B cell (primary cell): ENCODE results near the gene CCDC83. TPM values are rescaled to one million over a fixed set of nuclear protein-coding genes. Genes with fewer than 3 reads are reported as not detected.

Source experiments
- ATAC-seq: fragments of 200-7000 bp; cut with Tn5 transposase; one replicate; pipeline ENCODE4 v1.10.0; 2021; ENCODE audit warnings: low read depth, mild to moderate bottlenecking, moderate number of reproducible peaks, moderate library complexity
- CTCF ChIA-PET: fragments of 350-600 bp; sonication (Branson Sonifier 250); formaldehyde crosslinking; loops from one replicate; lab custom pipeline; 2021; ENCODE audit warnings: antibody characterized with exemption, inconsistent platforms; lab: Charles Lee
- POLR2A ChIA-PET: fragments of 350-600 bp; sonication (Branson Sonifier 250); formaldehyde crosslinking; loops from one replicate; lab custom pipeline; 2021; ENCODE audit warnings: antibody characterized with exemption; lab: Charles Lee
- DNase-seq: peaks from one replicate; pipeline ENCODE4 v3.0.0; 2013
- H2AFZ ChIP-seq: 2 replicates; pipeline ENCODE4 v1.6.1; 2012; ENCODE audit warnings: mild to moderate bottlenecking, low read depth, low read length; ENCODE audit not compliant: insufficient read depth, poor library complexity, severe bottlenecking
- H3K27ac ChIP-seq, 2 donors: 1 replicate in 1 of 2; 2 replicates in 1 of 2; pipeline ENCODE4 v1.5.1; 2012 to 2013; ENCODE audit warnings: low read length in 2 of 2, mild to moderate bottlenecking in 2 of 2, moderate library complexity in 1 of 2
- H3K27me3 ChIP-seq, 4 experiments: fragments of 200-600 bp in 1 of 4; sonication (generic) in 1 of 4; replicated peaks in 1 of 4; 1 replicate in 2 of 4; 2 replicates in 2 of 4; pipeline versions ENCODE4 v1.6.1 to v1.7.0; 2013 to 2016; ENCODE audit warnings: low read length in 3 of 4, mild to moderate bottlenecking in 2 of 4, mixed read lengths in 1 of 4, moderate library complexity in 1 of 4; ENCODE audit not compliant: insufficient read depth in 4 of 4, control insufficient read depth in 3 of 4; ENCODE audit errors: control extremely low read depth in 1 of 4
- H3K36me3 ChIP-seq, 2 experiments: replicated peaks in 1 of 2; 1 replicate in 1 of 2; 2 replicates in 1 of 2; pipeline versions ENCODE4 v1.6.1 to v1.7.1; 2013; ENCODE audit warnings: low read length in 1 of 2; ENCODE audit not compliant: insufficient read depth in 2 of 2, control insufficient read depth in 1 of 2; ENCODE audit errors: control extremely low read depth in 1 of 2, extremely low read depth in 1 of 2
- H3K4me1 ChIP-seq, 2 donors: fragments of 200-600 bp in 1 of 2; sonication (generic) in 1 of 2; 1 replicate in 1 of 2; 2 replicates in 1 of 2; pipeline versions ENCODE4 v1.5.1 to v1.6.1; 2013 to 2017; ENCODE audit warnings: low read length in 2 of 2; ENCODE audit not compliant: control insufficient read depth in 2 of 2, insufficient read depth in 2 of 2
- H3K4me2 ChIP-seq: replicated peaks from 2 replicates; pipeline ENCODE3; 2012; ENCODE audit warnings: mild to moderate bottlenecking, low read depth, low read length; ENCODE audit not compliant: poor library complexity, severe bottlenecking
- H3K4me3 ChIP-seq, 5 experiments: fragments of 200-600 bp in 1 of 5; sonication (generic) in 1 of 5; 1 replicate in 3 of 5; 2 replicates in 2 of 5; pipeline versions ENCODE4 v1.5.1 to v1.7.0; 2011 to 2016; ENCODE audit warnings: low read length in 4 of 5, mild to moderate bottlenecking in 4 of 5, low read depth in 2 of 5, control low read depth in 1 of 5, moderate library complexity in 1 of 5; ENCODE audit not compliant: insufficient read depth in 1 of 5; ENCODE audit errors: control extremely low read depth in 1 of 5, extremely low read depth in 1 of 5
- H3K79me2 ChIP-seq: fragments of 200-600 bp; sonication (generic); one replicate; pipeline ENCODE4 v1.6.0; 2016; ENCODE audit warnings: low read length; ENCODE audit not compliant: control insufficient read depth, insufficient read depth
- H3K9ac ChIP-seq: fragments of 200-600 bp; sonication (generic); 2 replicates; pipeline ENCODE4 v1.6.1; 2017; ENCODE audit warnings: mild to moderate bottlenecking, low read length, moderate library complexity
- H3K9me3 ChIP-seq, 3 donors: one replicate each; pipeline versions ENCODE4 v1.6.1 to v1.7.1; 2013; ENCODE audit warnings: low read length in 2 of 3; ENCODE audit not compliant: control insufficient read depth in 2 of 3, insufficient read depth in 1 of 3; ENCODE audit errors: control extremely low read depth in 1 of 3
- H4K20me1 ChIP-seq: 2 replicates; pipeline ENCODE4 v1.6.0; 2012; ENCODE audit warnings: mild to moderate bottlenecking, low read length; ENCODE audit not compliant: insufficient read depth, control insufficient read depth, poor library complexity, severe bottlenecking
- H3K27ac Mint-ChIP-seq: one replicate; pipeline ENCODE4 v1.8.0; 2021; ENCODE audit warnings: mixed read lengths
- H3K27me3 Mint-ChIP-seq: one replicate; pipeline ENCODE4 v1.8.0; 2021; ENCODE audit warnings: mixed read lengths
- H3K4me1 Mint-ChIP-seq: one replicate; pipeline ENCODE4 v1.8.0; 2021; ENCODE audit warnings: mixed read lengths
- H3K4me3 Mint-ChIP-seq: one replicate; pipeline ENCODE4 v1.8.0; 2021; ENCODE audit warnings: mixed read lengths
- H3K9me3 Mint-ChIP-seq: one replicate; pipeline ENCODE4 v1.8.0; 2022; ENCODE audit warnings: mixed read lengths; ENCODE audit not compliant: insufficient read depth
- EZH2 ChIP-seq: IDR thresholded peaks from 2 replicates; pipeline ENCODE4 v1.6.1; 2012; ENCODE audit warnings: borderline replicate concordance, low read depth, mild to moderate bottlenecking, moderate library complexity, low read length; ENCODE audit not compliant: insufficient read depth, poor library complexity, severe bottlenecking
- WGBS: methylation state at CpG from one replicate; pipeline ENCODE4 v1.1.5; 2013; ENCODE audit warnings: missing lambda C conversion rate; ENCODE audit not compliant: insufficient coverage; 5-methylcytosine and 5-hydroxymethylcytosine counted together
- intact Hi-C: fragments of 100-400 bp; cut with micrococcal nuclease; formaldehyde crosslinking; loops from one replicate; pipeline ENCODE4 v1.10.0; 2022
- polyA plus RNA-seq: library from polyadenylated mRNA; depleted of rRNA; stranded (reverse); fragments of >200 nt; gene quantifications from 2 replicates; pipeline ENCODE4 v1.2.3, GENCODE V29; 2012
- total RNA-seq, 2 donors: library from RNA; stranded (reverse); fragments of 120-200 nt in 1 of 2; gene quantifications; 1 replicate in 1 of 2; 2 replicates in 1 of 2; pipeline versions ENCODE4 v1.2.3 to v1.2.4, GENCODE V29; 2013 to 2022
- TF ChIP-seq, protein P1 (sequence below): fragments of 200-600 bp; IDR thresholded peaks from one replicate; pipeline ENCODE4 v1.8.0; 2022; ENCODE audit warnings: antibody characterized with exemption, mild to moderate bottlenecking

The CCDC83 gene
- total and polyA plus RNA-seq, 2 donors (not counting 1 experiment from before 2014, with no cell fraction given), result not detected

DNA sequence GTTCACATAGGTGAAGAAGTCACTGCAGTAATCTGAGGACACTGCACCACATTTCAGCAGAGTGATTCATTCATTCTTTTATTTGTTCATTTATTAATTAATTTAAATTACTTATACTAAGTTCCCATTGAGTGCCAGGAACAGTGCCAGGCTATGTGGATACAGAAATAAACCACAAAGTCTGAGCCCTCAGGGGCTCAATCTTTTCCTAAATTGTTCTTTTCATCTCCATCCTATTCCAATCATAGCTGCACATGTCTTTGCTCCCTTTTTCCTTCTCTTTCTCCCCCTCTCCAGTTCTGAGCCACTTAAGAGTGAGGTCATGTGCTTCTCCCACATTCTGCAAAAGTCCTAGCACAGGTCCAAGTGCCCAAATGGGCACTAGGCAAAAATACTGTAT is 49.2 kb upstream of the CCDC83 start:
- DNase-seq (no peak), ATAC-seq (no peak)
- no peak overlapping the region for H3K4me3 Mint-ChIP-seq
- Histone ChIP-seq H2AFZ (no peak overlapping the region), H3K36me3 (no peaks in the 10 kb centered on the region), H3K4me3 (no peak overlapping the region), H3K27ac (no peak overlapping the region), H4K20me1 (no peaks in the 10 kb centered on the region), H3K4me1 (peaks cover 11 to 18% of the 10 kb centered on the region in 2 donors), H3K4me2 (no peak overlapping the region), H3K9me3 (no peaks in the 10 kb centered on the region), H3K27me3 (peaks cover 0 to 13% (median 0%) of the 10 kb centered on the region in 4 experiments), H3K9ac (no peak overlapping the region), H3K79me2 (no peaks in the 10 kb centered on the region)
- TF ChIP-seq, protein P1, sequence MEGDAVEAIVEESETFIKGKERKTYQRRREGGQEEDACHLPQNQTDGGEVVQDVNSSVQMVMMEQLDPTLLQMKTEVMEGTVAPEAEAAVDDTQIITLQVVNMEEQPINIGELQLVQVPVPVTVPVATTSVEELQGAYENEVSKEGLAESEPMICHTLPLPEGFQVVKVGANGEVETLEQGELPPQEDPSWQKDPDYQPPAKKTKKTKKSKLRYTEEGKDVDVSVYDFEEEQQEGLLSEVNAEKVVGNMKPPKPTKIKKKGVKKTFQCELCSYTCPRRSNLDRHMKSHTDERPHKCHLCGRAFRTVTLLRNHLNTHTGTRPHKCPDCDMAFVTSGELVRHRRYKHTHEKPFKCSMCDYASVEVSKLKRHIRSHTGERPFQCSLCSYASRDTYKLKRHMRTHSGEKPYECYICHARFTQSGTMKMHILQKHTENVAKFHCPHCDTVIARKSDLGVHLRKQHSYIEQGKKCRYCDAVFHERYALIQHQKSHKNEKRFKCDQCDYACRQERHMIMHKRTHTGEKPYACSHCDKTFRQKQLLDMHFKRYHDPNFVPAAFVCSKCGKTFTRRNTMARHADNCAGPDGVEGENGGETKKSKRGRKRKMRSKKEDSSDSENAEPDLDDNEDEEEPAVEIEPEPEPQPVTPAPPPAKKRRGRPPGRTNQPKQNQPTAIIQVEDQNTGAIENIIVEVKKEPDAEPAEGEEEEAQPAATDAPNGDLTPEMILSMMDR, result no peak
- TF ChIP-seq EZH2, result no peak
- H3K27me3 Mint-ChIP-seq, result peaks cover 4% of the 10 kb centered on the region
- intact Hi-C loops, result no loop called here
- H3K27ac Mint-ChIP-seq, result no peak overlapping the region
- peaks cover 18% of the 10 kb centered on the region for H3K4me1 Mint-ChIP-seq
- ChIA-PET POLR2A (no interaction called here), CTCF (interaction anchor here (1.4 kb wide), 1 partner anchor 49 kb away, joined by 3 read pairs; the partner anchor contains the start of gene CCDC83)
- no peaks in the 10 kb centered on the region for H3K9me3 Mint-ChIP-seq

- 92% methylated on average over 2 of the region's 2 CpGs for WGBS
- H3K4me1 ChIP-seq, result peaks cover 16 to 25% of the 10 kb centered on the region in 2 donors
- no peak overlapping the region for H3K4me2 ChIP-seq
- H3K79me2 ChIP-seq, result no peaks in the 10 kb centered on the region
- no peaks in the 10 kb centered on the region for H3K36me3 ChIP-seq
- no peak for DNase-seq
- H4K20me1 ChIP-seq, result no peaks in the 10 kb centered on the region
- H3K4me3 Mint-ChIP-seq, result no peak overlapping the region
- peaks cover 0 to 20% (median 3%) of the 10 kb centered on the region in 4 experiments for H3K27me3 ChIP-seq
- intact Hi-C loops, result no loop called here
- no peak overlapping the region for H3K4me3 ChIP-seq
- ATAC-seq, result no peak
- ChIA-PET CTCF (interaction anchor here (1.4 kb wide), 1 partner anchor 48 kb away, joined by 3 read pairs; the partner anchor contains the start of gene CCDC83), POLR2A (no interaction called here)
- no peak overlapping the region for H2AFZ ChIP-seq
- H3K4me1 Mint-ChIP-seq, result peaks cover 23% of the 10 kb centered on the region
- no peaks in the 10 kb centered on the region for H3K9me3 ChIP-seq
- TF ChIP-seq, protein P1, result no peak
- TF ChIP-seq EZH2, result no peak
- H3K27me3 Mint-ChIP-seq, result peaks cover 10% of the 10 kb centered on the region
- no peak overlapping the region for H3K27ac Mint-ChIP-seq
- H3K9me3 Mint-ChIP-seq, result no peaks in the 10 kb centered on the region
- no peak overlapping the region for H3K27ac ChIP-seq
- no peak overlapping the region for H3K9ac ChIP-seq
Measured at GRCh38 chr11:85806876-85807275, 48.3 kb upstream of the CCDC83 start.
